T-helper 1 cell treated with Interleukin-12 subunit alpha and Interleukin-12 subunit beta and Interleukin-4 antibody, amounts not matched to agents 30 μg/mL and 1 μg/mL, for 36 hours (primary cell): ENCODE data around the gene WNT5B.
A peak's percentile ranks its signal among the peaks of the same experiment; 100 is the strongest.

Source experiments
- H3K27ac Mint-ChIP-seq: one replicate; pipeline ENCODE4 v1.8.0; 2021; ENCODE audit warnings: mild to moderate bottlenecking, mixed read lengths
- H3K27me3 Mint-ChIP-seq: one replicate; pipeline ENCODE4 v1.8.0; 2021; ENCODE audit warnings: low read depth, mixed read lengths
- H3K36me3 Mint-ChIP-seq: one replicate; pipeline ENCODE4 v1.8.0; 2021; ENCODE audit warnings: low read depth, mixed read lengths
- H3K4me1 Mint-ChIP-seq: one replicate; pipeline ENCODE4 v1.8.0; 2021; ENCODE audit warnings: low read depth, mixed read lengths
- H3K4me3 Mint-ChIP-seq: one replicate; pipeline ENCODE4 v1.8.0; 2021; ENCODE audit warnings: mild to moderate bottlenecking, moderate library complexity, mixed read lengths
- H3K9me3 Mint-ChIP-seq: one replicate; pipeline ENCODE4 v1.8.0; 2021; ENCODE audit warnings: mixed read lengths

Gene WNT5B

GRCh38 chr12:1608713-1609119 lies 20.3 kb upstream of the WNT5B start:
- H3K4me3 Mint-ChIP-seq: no peak overlapping the region
- peaks cover 14% of the 10 kb centered on the region for H3K4me1 Mint-ChIP-seq
- no peaks in the 10 kb centered on the region for H3K9me3 Mint-ChIP-seq
- H3K36me3 Mint-ChIP-seq: no peaks in the 10 kb centered on the region
- H3K27me3 Mint-ChIP-seq: peaks cover 9% of the 10 kb centered on the region
- no peak overlapping the region for H3K27ac Mint-ChIP-seq

GRCh38 chr12:1610072-1610643 lies 18.9 kb upstream of the WNT5B start:
- Mint-ChIP-seq H3K36me3 (no peaks in the 10 kb centered on the region), H3K27me3 (peaks cover 9% of the 10 kb centered on the region), H3K27ac (no peak overlapping the region), H3K4me3 (no peak overlapping the region), H3K9me3 (no peaks in the 10 kb centered on the region), H3K4me1 (peaks cover 8% of the 10 kb centered on the region)

GRCh38 chr12:1611803-1612572 lies 17.0 kb upstream of the WNT5B start:
- Mint-ChIP-seq H3K27me3 (peaks cover 9% of the 10 kb centered on the region), H3K4me3 (no peak overlapping the region), H3K4me1 (peaks cover 3% of the 10 kb centered on the region), H3K27ac (no peak overlapping the region), H3K9me3 (no peaks in the 10 kb centered on the region), H3K36me3 (no peaks in the 10 kb centered on the region)

- Mint-ChIP-seq H3K9me3 (no peaks in the 10 kb centered on the region), H3K27me3 (peaks cover 12% of the 10 kb centered on the region), H3K27ac (no peak overlapping the region), H3K36me3 (no peaks in the 10 kb centered on the region), H3K4me3 (no peak overlapping the region), H3K4me1 (peaks cover 6% of the 10 kb centered on the region)
Measured at GRCh38 chr12:1613860-1614259, 15.2 kb upstream of the WNT5B start.

- Mint-ChIP-seq H3K4me3 (no peak overlapping the region), H3K9me3 (no peaks in the 10 kb centered on the region), H3K27me3 (peaks cover 12% of the 10 kb centered on the region), H3K27ac (no peak overlapping the region), H3K4me1 (peaks cover 8% of the 10 kb centered on the region), H3K36me3 (no peaks in the 10 kb centered on the region)
Measured at GRCh38 chr12:1614360-1614759, 14.7 kb upstream of the WNT5B start.

GRCh38 chr12:1616233-1617066 lies 12.6 kb upstream of the WNT5B start:
- Mint-ChIP-seq H3K27ac (no peak overlapping the region), H3K9me3 (no peaks in the 10 kb centered on the region), H3K4me1 (peaks cover 16% of the 10 kb centered on the region), H3K27me3 (peaks cover 9% of the 10 kb centered on the region), H3K36me3 (no peaks in the 10 kb centered on the region), H3K4me3 (no peak overlapping the region)

GRCh38 chr12:1618489-1618888 lies 10.5 kb upstream of the WNT5B start:
- H3K36me3 Mint-ChIP-seq: no peaks in the 10 kb centered on the region
- H3K27me3 Mint-ChIP-seq: peaks cover 13% of the 10 kb centered on the region
- H3K27ac Mint-ChIP-seq: no peak overlapping the region
- H3K9me3 Mint-ChIP-seq: no peaks in the 10 kb centered on the region
- peaks cover 16% of the 10 kb centered on the region for H3K4me1 Mint-ChIP-seq
- H3K4me3 Mint-ChIP-seq: no peak overlapping the region

GRCh38 chr12:1619159-1619558 lies 9.9 kb upstream of the WNT5B start:
- Mint-ChIP-seq H3K4me1 (peaks cover 16% of the 10 kb centered on the region), H3K36me3 (no peaks in the 10 kb centered on the region), H3K27me3 (peaks cover 16% of the 10 kb centered on the region), H3K4me3 (no peak overlapping the region), H3K27ac (no peak overlapping the region), H3K9me3 (no peaks in the 10 kb centered on the region)

- H3K36me3 Mint-ChIP-seq: no peaks in the 10 kb centered on the region
- peaks cover 16% of the 10 kb centered on the region for H3K4me1 Mint-ChIP-seq
- peaks cover 19% of the 10 kb centered on the region for H3K27me3 Mint-ChIP-seq
- no peak overlapping the region for H3K27ac Mint-ChIP-seq
- no peaks in the 10 kb centered on the region for H3K9me3 Mint-ChIP-seq
- H3K4me3 Mint-ChIP-seq: no peak overlapping the region
Measured at GRCh38 chr12:1619587-1619986, 9.4 kb upstream of the WNT5B start.

GRCh38 chr12:1620092-1620491 lies 8.9 kb upstream of the WNT5B start:
- Mint-ChIP-seq H3K9me3 (no peaks in the 10 kb centered on the region), H3K27ac (no peak overlapping the region), H3K4me3 (no peak overlapping the region), H3K27me3 (peaks cover 24% of the 10 kb centered on the region), H3K36me3 (no peaks in the 10 kb centered on the region), H3K4me1 (peaks cover 16% of the 10 kb centered on the region)

- no peaks in the 10 kb centered on the region for H3K9me3 Mint-ChIP-seq
- no peak overlapping the region for H3K4me3 Mint-ChIP-seq
- H3K36me3 Mint-ChIP-seq: no peaks in the 10 kb centered on the region
- peaks cover 33% of the 10 kb centered on the region for H3K27me3 Mint-ChIP-seq
- peaks cover 11% of the 10 kb centered on the region for H3K4me1 Mint-ChIP-seq
- H3K27ac Mint-ChIP-seq: no peak overlapping the region
Measured at GRCh38 chr12:1622406-1622805, 6.6 kb upstream of the WNT5B start.

- H3K27ac Mint-ChIP-seq: no peak overlapping the region
- H3K9me3 Mint-ChIP-seq: no peaks in the 10 kb centered on the region
- peaks cover 80% of the 10 kb centered on the region for H3K27me3 Mint-ChIP-seq
- peaks cover 11% of the 10 kb centered on the region for H3K4me1 Mint-ChIP-seq
- peak overlapping the region; percentile 61 for H3K4me3 Mint-ChIP-seq
- H3K36me3 Mint-ChIP-seq: no peaks in the 10 kb centered on the region
Measured at GRCh38 chr12:1629338-1630132, 504 bp downstream of the WNT5B start.

GRCh38 chr12:1630133-1630826 lies 1.2 kb downstream of the WNT5B start:
- Mint-ChIP-seq H3K9me3 (no peaks in the 10 kb centered on the region), H3K27ac (no peak overlapping the region), H3K4me3 (peak overlapping the region; percentile 59), H3K27me3 (peaks cover 79% of the 10 kb centered on the region), H3K4me1 (peaks cover 11% of the 10 kb centered on the region), H3K36me3 (no peaks in the 10 kb centered on the region)
